Medulla oblongata (tissue), 1 donor: ENCODE measurements around the gene NMNAT1.
"Not testable (repeated sequence)": the region's sequence is repeated elsewhere in the genome, so short reads cannot be mapped to it uniquely, and the experiment has no call there.

Experiments
- DNase-seq: peaks from one replicate; pipeline ENCODE4 v3.0.0-alpha.2; 2015; ENCODE audit errors: extremely low spot score

NMNAT1 gene

GRCh38 chr1:9942939-9943788, at the start of gene NMNAT1, which contains the start of gene LZIC:
TSS of gene NMNAT1 (plus strand) at chr1:9943475. CDS start at chr1:9972074, 28,599 bp downstream.
TSS of gene LZIC (minus strand) at chr1:9943391. CDS start at chr1:9936619, 6,772 bp downstream.
- peak; percentile 93 for DNase-seq

GRCh38 chr1:9894115-9894514, 49.2 kb upstream of the NMNAT1 start:
- no peak for DNase-seq

GRCh38 chr1:9900142-9901043, 42.9 kb upstream of the NMNAT1 start:
- DNase-seq: peak; percentile 92

GRCh38 chr1:9901148-9902059, 41.9 kb upstream of the NMNAT1 start:
- no peak for DNase-seq

- DNase-seq: no peak
These were observed 41.2 kb upstream of the NMNAT1 start for GRCh38 chr1:9902060-9902452.

GRCh38 chr1:9903801-9904527, 39.3 kb upstream of the NMNAT1 start:
- DNase-seq: no peak

GRCh38 chr1:9904596-9904995, 38.7 kb upstream of the NMNAT1 start:
- no peak for DNase-seq

GRCh38 chr1:9905010-9905409, 38.3 kb upstream of the NMNAT1 start:
- no peak for DNase-seq

GRCh38 chr1:9906466-9906865, 36.8 kb upstream of the NMNAT1 start:
- no peak for DNase-seq

GRCh38 chr1:9907441-9907840, 35.8 kb upstream of the NMNAT1 start:
- no peak for DNase-seq

GRCh38 chr1:9908871-9909233, 34.4 kb upstream of the NMNAT1 start:
- no peak for DNase-seq

- DNase-seq: no peak
These were observed 33.8 kb upstream of the NMNAT1 start for GRCh38 chr1:9909234-9910046.

GRCh38 chr1:9910076-9910422, 33.2 kb upstream of the NMNAT1 start, which contains the start of gene CTNNBIP1:
TSS of gene CTNNBIP1 (minus strand) at chr1:9910269. CDS start at chr1:9872064, 38,205 bp downstream.
- DNase-seq: no peak

- DNase-seq: peak; percentile 99
These were observed 32.7 kb upstream of the NMNAT1 start for GRCh38 chr1:9910423-9911178.

- DNase-seq: peak; percentile 2
These were observed 30.9 kb upstream of the NMNAT1 start for GRCh38 chr1:9912264-9912936.

- DNase-seq: no peak
These were observed 28.7 kb upstream of the NMNAT1 start for GRCh38 chr1:9914610-9914937.

GRCh38 chr1:9916452-9916851, 26.8 kb upstream of the NMNAT1 start:
- DNase-seq: no peak

GRCh38 chr1:9917495-9917894, 25.8 kb upstream of the NMNAT1 start:
- DNase-seq: not testable (repeated sequence)

- no peak for DNase-seq
These were observed 25.4 kb upstream of the NMNAT1 start for GRCh38 chr1:9917901-9918300.
